GM23338 (cell line): Measurements from ENCODE around the gene HBS1L. TPM values are rescaled to one million over a fixed set of nuclear protein-coding genes. Genes with fewer than 3 reads are reported as not detected.

Experiments
- ATAC-seq: fragments of 200-7000 bp; cut with Tn5 transposase; 3 replicates; pipeline ENCODE4 v1.9.1; 2020
- DNase-seq: peaks from one replicate; pipeline ENCODE4 v3.0.0-alpha.2; 2015; ENCODE audit warnings: low spot score
- H2AFZ ChIP-seq: fragments of 200-600 bp; sonication (generic); 2 replicates; pipeline ENCODE4 v1.8.0; 2016; ENCODE audit warnings: antibody characterized with exemption, mild to moderate bottlenecking, moderate library complexity
- H3F3A ChIP-seq: fragments of 200-600 bp; sonication (generic); replicated peaks from 2 replicates; pipeline ENCODE4 v1.8.0; 2017; ENCODE audit warnings: antibody characterized with exemption, mixed run types, low read depth
- H3K27ac ChIP-seq: fragments of 200-600 bp; sonication (generic); 2 replicates; pipeline ENCODE4 v1.6.1; 2016; ENCODE audit warnings: low read depth
- H3K27me3 ChIP-seq: fragments of 200-600 bp; sonication (generic); 2 replicates; pipeline ENCODE4 v1.8.0; 2016; ENCODE audit warnings: mild to moderate bottlenecking, mixed run types, moderate library complexity; ENCODE audit not compliant: insufficient read depth
- H3K36me3 ChIP-seq: fragments of 200-600 bp; sonication (generic); 2 replicates; pipeline ENCODE4 v1.8.0; 2016; ENCODE audit warnings: mild to moderate bottlenecking; ENCODE audit not compliant: insufficient read depth
- H3K4me1 ChIP-seq: fragments of 200-600 bp; sonication (generic); 2 replicates; pipeline ENCODE4 v1.8.0; 2016; ENCODE audit warnings: mild to moderate bottlenecking, moderate library complexity; ENCODE audit not compliant: insufficient read depth
- H3K4me2 ChIP-seq: fragments of 200-600 bp; sonication (generic); 2 replicates; pipeline ENCODE4 v1.7.1; 2017; ENCODE audit warnings: mixed run types
- H3K4me3 ChIP-seq: fragments of 200-600 bp; sonication (generic); 2 replicates; pipeline ENCODE4 v1.6.1; 2016; ENCODE audit warnings: mixed run types
- H3K79me2 ChIP-seq: fragments of 200-600 bp; sonication (generic); replicated peaks from 2 replicates; pipeline ENCODE4 v1.8.0; 2017; ENCODE audit warnings: mild to moderate bottlenecking; ENCODE audit not compliant: insufficient read depth
- H3K9me2 ChIP-seq: fragments of 200-600 bp; sonication (generic); 2 replicates; pipeline ENCODE4 v1.8.0; 2017; ENCODE audit not compliant: insufficient read depth
- H4K20me1 ChIP-seq: fragments of 200-600 bp; sonication (generic); replicated peaks from 2 replicates; pipeline ENCODE4 v1.8.0; 2017; ENCODE audit warnings: mild to moderate bottlenecking; ENCODE audit not compliant: insufficient read depth
- H3K27ac Mint-ChIP-seq: 2 replicates; pipeline ENCODE4 v1.8.0; 2020; ENCODE audit warnings: inconsistent platforms, mild to moderate bottlenecking, moderate library complexity, mixed read lengths
- H3K27me3 Mint-ChIP-seq: 3 replicates; pipeline ENCODE4 v1.8.0; 2022; ENCODE audit warnings: low read depth, mild to moderate bottlenecking, moderate library complexity, mixed read lengths, inconsistent platforms; ENCODE audit not compliant: insufficient read depth, poor library complexity
- H3K36me3 Mint-ChIP-seq: 3 replicates; pipeline ENCODE4 v1.8.0; 2021; ENCODE audit warnings: low read depth, mild to moderate bottlenecking, inconsistent platforms, moderate library complexity, mixed read lengths
- H3K4me1 Mint-ChIP-seq: 3 replicates; pipeline ENCODE4 v1.8.0; 2020; ENCODE audit warnings: mild to moderate bottlenecking, inconsistent platforms, mixed read lengths
- H3K4me3 Mint-ChIP-seq: 3 replicates; pipeline ENCODE4 v1.8.0; 2021; ENCODE audit warnings: moderate library complexity, mild to moderate bottlenecking, inconsistent platforms, mixed read lengths
- H3K9me3 Mint-ChIP-seq: 3 replicates; pipeline ENCODE4 v1.8.0; 2020; ENCODE audit warnings: moderate library complexity, mild to moderate bottlenecking, inconsistent platforms, mixed read lengths
- CREB1 ChIP-seq: fragments of 250-450 bp; sonication (Bioruptor Pico); IDR thresholded peaks from 2 replicates; pipeline ENCODE4 v1.5.0; 2020; ENCODE audit warnings: low read depth, mild to moderate bottlenecking, moderate library complexity
- EZH2 ChIP-seq: fragments of 200-600 bp; sonication (generic); IDR thresholded peaks from one replicate; pipeline ENCODE4 v1.8.0; 2017; ENCODE audit warnings: antibody characterized with exemption, mild to moderate bottlenecking, low read depth; ENCODE audit not compliant: unreplicated experiment
- EZH2phosphoT487 ChIP-seq: fragments of 200-600 bp; sonication (generic); IDR thresholded peaks from one replicate; pipeline ENCODE4 v1.8.1; 2018; ENCODE audit warnings: antibody characterized with exemption; ENCODE audit not compliant: unreplicated experiment
- JUNB ChIP-seq: IDR thresholded peaks from one replicate; pipeline ENCODE4 v1.6.1; 2016; ENCODE audit warnings: antibody characterized with exemption; ENCODE audit not compliant: unreplicated experiment
- NANOG ChIP-seq: IDR thresholded peaks from 2 replicates; pipeline ENCODE4 v1.6.1; 2016; ENCODE audit warnings: antibody characterized with exemption, borderline replicate concordance
- POLR2AphosphoS5 ChIP-seq: IDR thresholded peaks from 2 replicates; pipeline ENCODE4 v1.6.1; 2016; ENCODE audit warnings: antibody characterized with exemption, low read depth
- STAT1 ChIP-seq: IDR thresholded peaks from one replicate; pipeline ENCODE4 v1.6.1; 2016; ENCODE audit warnings: antibody characterized with exemption; ENCODE audit not compliant: unreplicated experiment
- ZNF114 ChIP-seq: fragments of 250-450 bp; sonication (Bioruptor Pico); IDR thresholded peaks from 2 replicates; pipeline ENCODE4 v1.5.0; 2020; ENCODE audit warnings: mild to moderate bottlenecking, moderate library complexity
- ZNF331 ChIP-seq: fragments of 250-450 bp; sonication (Bioruptor Pico); IDR thresholded peaks from 2 replicates; pipeline ENCODE4 v1.5.0; 2020; ENCODE audit warnings: low read depth, mild to moderate bottlenecking, moderate library complexity
- polyA plus RNA-seq: library from polyadenylated mRNA; unstranded; fragments of >200 nt; fragmentation: Nextera tagmentation; extraction: Ambion mirVana; gene quantifications from 2 replicates; pipeline ENCODE4 v1.2.1, GENCODE V29; 2016
- total RNA-seq: library from RNA; depleted of rRNA; stranded (reverse); fragments of >200 nt; shearing (Covaris generic); gene quantifications from 2 replicates; pipeline ENCODE4 v1.2.3, GENCODE V29; 2014
- TF ChIP-seq, protein P1 (sequence below): IDR thresholded peaks from 2 replicates; pipeline ENCODE4 v1.6.1; 2016; ENCODE audit warnings: antibody characterized with exemption
- TF ChIP-seq, protein P2 (sequence below): IDR thresholded peaks from one replicate; pipeline ENCODE4 v1.6.1; 2018; ENCODE audit warnings: antibody characterized with exemption; ENCODE audit not compliant: unreplicated experiment
- TF ChIP-seq, protein P3 (sequence below), 2 experiments: fragments of 200-600 bp in 1 of 2; sonication (generic) in 1 of 2; conservative IDR thresholded peaks; 2 replicates each; pipeline versions ENCODE4 v1.5.1 to v1.6.1; 2016 to 2017; ENCODE audit warnings: antibody characterized with exemption in 2 of 2, low read depth in 2 of 2, mild to moderate bottlenecking in 2 of 2, moderate library complexity in 1 of 2
- TF ChIP-seq, protein P4 (sequence below): fragments of 250-450 bp; sonication (Bioruptor Pico); IDR thresholded peaks from 2 replicates; pipeline ENCODE4 v1.5.0; 2020; ENCODE audit warnings: mild to moderate bottlenecking, moderate library complexity

The HBS1L gene
- total and polyA plus RNA-seq, 2 experiments from 2014 or later: 59.9 to 94.1 TPM

GRCh38 chr6:135046912-135047311 lies 7.7 kb downstream of the HBS1L start:
- H3K27me3 Mint-ChIP-seq: no peaks in the 10 kb centered on the region
- ATAC-seq (no peak), DNase-seq (no peak)
- Histone ChIP-seq H3K4me3 (no peak overlapping the region), H3K79me2 (peaks cover 100% of the 10 kb centered on the region), H3K9me2 (no peaks in the 10 kb centered on the region), H3F3A (no peaks in the 10 kb centered on the region), H3K4me2 (no peak overlapping the region), H4K20me1 (peaks cover 10% of the 10 kb centered on the region; the same call in 1 of the 2 replicates), H2AFZ (no peak overlapping the region), H3K36me3 (no peaks in the 10 kb centered on the region), H3K27me3 (no peaks in the 10 kb centered on the region), H3K27ac (no peak overlapping the region), H3K4me1 (no peaks in the 10 kb centered on the region)
- H3K4me1 Mint-ChIP-seq: no peaks in the 10 kb centered on the region
- no peak for TF ChIP-seq EZH2
- no peak for TF ChIP-seq EZH2phosphoT487
- TF ChIP-seq, protein P1, sequence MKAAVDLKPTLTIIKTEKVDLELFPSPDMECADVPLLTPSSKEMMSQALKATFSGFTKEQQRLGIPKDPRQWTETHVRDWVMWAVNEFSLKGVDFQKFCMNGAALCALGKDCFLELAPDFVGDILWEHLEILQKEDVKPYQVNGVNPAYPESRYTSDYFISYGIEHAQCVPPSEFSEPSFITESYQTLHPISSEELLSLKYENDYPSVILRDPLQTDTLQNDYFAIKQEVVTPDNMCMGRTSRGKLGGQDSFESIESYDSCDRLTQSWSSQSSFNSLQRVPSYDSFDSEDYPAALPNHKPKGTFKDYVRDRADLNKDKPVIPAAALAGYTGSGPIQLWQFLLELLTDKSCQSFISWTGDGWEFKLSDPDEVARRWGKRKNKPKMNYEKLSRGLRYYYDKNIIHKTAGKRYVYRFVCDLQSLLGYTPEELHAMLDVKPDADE: no peak
- no peak for TF ChIP-seq CREB1 (CRISPR knock-in tag)
- TF ChIP-seq, protein P2, sequence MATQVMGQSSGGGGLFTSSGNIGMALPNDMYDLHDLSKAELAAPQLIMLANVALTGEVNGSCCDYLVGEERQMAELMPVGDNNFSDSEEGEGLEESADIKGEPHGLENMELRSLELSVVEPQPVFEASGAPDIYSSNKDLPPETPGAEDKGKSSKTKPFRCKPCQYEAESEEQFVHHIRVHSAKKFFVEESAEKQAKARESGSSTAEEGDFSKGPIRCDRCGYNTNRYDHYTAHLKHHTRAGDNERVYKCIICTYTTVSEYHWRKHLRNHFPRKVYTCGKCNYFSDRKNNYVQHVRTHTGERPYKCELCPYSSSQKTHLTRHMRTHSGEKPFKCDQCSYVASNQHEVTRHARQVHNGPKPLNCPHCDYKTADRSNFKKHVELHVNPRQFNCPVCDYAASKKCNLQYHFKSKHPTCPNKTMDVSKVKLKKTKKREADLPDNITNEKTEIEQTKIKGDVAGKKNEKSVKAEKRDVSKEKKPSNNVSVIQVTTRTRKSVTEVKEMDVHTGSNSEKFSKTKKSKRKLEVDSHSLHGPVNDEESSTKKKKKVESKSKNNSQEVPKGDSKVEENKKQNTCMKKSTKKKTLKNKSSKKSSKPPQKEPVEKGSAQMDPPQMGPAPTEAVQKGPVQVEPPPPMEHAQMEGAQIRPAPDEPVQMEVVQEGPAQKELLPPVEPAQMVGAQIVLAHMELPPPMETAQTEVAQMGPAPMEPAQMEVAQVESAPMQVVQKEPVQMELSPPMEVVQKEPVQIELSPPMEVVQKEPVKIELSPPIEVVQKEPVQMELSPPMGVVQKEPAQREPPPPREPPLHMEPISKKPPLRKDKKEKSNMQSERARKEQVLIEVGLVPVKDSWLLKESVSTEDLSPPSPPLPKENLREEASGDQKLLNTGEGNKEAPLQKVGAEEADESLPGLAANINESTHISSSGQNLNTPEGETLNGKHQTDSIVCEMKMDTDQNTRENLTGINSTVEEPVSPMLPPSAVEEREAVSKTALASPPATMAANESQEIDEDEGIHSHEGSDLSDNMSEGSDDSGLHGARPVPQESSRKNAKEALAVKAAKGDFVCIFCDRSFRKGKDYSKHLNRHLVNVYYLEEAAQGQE: no peak
- TF ChIP-seq STAT1: no peak
- no peak for TF ChIP-seq JUNB
- TF ChIP-seq, protein P3, sequence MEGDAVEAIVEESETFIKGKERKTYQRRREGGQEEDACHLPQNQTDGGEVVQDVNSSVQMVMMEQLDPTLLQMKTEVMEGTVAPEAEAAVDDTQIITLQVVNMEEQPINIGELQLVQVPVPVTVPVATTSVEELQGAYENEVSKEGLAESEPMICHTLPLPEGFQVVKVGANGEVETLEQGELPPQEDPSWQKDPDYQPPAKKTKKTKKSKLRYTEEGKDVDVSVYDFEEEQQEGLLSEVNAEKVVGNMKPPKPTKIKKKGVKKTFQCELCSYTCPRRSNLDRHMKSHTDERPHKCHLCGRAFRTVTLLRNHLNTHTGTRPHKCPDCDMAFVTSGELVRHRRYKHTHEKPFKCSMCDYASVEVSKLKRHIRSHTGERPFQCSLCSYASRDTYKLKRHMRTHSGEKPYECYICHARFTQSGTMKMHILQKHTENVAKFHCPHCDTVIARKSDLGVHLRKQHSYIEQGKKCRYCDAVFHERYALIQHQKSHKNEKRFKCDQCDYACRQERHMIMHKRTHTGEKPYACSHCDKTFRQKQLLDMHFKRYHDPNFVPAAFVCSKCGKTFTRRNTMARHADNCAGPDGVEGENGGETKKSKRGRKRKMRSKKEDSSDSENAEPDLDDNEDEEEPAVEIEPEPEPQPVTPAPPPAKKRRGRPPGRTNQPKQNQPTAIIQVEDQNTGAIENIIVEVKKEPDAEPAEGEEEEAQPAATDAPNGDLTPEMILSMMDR (conservative IDR thresholded peaks at IDR 0.05; ENCODE audit: low read depth in 2 of 2): no peak
- TF ChIP-seq ZNF114: no peak
- no peak for TF ChIP-seq ZNF331 (CRISPR knock-in tag)
- TF ChIP-seq POLR2AphosphoS5: no peak
- no peak for TF ChIP-seq NANOG
- TF ChIP-seq, protein P4, sequence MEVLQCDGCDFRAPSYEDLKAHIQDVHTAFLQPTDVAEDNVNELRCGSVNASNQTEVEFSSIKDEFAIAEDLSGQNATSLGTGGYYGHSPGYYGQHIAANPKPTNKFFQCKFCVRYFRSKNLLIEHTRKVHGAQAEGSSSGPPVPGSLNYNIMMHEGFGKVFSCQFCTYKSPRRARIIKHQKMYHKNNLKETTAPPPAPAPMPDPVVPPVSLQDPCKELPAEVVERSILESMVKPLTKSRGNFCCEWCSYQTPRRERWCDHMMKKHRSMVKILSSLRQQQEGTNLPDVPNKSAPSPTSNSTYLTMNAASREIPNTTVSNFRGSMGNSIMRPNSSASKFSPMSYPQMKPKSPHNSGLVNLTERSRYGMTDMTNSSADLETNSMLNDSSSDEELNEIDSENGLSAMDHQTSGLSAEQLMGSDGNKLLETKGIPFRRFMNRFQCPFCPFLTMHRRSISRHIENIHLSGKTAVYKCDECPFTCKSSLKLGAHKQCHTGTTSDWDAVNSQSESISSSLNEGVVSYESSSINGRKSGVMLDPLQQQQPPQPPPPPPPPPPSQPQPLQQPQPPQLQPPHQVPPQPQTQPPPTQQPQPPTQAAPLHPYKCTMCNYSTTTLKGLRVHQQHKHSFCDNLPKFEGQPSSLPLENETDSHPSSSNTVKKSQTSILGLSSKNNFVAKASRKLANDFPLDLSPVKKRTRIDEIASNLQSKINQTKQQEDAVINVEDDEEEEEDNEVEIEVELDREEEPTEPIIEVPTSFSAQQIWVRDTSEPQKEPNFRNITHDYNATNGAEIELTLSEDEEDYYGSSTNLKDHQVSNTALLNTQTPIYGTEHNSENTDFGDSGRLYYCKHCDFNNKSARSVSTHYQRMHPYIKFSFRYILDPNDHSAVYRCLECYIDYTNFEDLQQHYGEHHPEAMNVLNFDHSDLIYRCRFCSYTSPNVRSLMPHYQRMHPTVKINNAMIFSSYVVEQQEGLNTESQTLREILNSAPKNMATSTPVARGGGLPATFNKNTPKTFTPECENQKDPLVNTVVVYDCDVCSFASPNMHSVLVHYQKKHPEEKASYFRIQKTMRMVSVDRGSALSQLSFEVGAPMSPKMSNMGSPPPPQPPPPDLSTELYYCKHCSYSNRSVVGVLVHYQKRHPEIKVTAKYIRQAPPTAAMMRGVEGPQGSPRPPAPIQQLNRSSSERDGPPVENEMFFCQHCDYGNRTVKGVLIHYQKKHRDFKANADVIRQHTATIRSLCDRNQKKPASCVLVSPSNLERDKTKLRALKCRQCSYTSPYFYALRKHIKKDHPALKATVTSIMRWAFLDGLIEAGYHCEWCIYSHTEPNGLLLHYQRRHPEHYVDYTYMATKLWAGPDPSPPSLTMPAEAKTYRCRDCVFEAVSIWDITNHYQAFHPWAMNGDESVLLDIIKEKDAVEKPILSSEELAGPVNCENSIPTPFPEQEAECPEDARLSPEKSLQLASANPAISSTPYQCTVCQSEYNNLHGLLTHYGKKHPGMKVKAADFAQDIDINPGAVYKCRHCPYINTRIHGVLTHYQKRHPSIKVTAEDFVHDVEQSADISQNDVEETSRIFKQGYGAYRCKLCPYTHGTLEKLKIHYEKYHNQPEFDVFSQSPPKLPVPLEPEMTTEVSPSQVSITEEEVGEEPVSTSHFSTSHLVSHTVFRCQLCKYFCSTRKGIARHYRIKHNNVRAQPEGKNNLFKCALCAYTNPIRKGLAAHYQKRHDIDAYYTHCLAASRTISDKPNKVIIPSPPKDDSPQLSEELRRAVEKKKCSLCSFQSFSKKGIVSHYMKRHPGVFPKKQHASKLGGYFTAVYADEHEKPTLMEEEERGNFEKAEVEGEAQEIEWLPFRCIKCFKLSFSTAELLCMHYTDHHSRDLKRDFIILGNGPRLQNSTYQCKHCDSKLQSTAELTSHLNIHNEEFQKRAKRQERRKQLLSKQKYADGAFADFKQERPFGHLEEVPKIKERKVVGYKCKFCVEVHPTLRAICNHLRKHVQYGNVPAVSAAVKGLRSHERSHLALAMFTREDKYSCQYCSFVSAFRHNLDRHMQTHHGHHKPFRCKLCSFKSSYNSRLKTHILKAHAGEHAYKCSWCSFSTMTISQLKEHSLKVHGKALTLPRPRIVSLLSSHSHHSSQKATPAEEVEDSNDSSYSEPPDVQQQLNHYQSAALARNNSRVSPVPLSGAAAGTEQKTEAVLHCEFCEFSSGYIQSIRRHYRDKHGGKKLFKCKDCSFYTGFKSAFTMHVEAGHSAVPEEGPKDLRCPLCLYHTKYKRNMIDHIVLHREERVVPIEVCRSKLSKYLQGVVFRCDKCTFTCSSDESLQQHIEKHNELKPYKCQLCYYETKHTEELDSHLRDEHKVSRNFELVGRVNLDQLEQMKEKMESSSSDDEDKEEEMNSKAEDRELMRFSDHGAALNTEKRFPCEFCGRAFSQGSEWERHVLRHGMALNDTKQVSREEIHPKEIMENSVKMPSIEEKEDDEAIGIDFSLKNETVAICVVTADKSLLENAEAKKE (CRISPR knock-in tag): no peak
- no peaks in the 10 kb centered on the region for H3K9me3 Mint-ChIP-seq
- no peak overlapping the region for H3K27ac Mint-ChIP-seq
- peaks cover 12% of the 10 kb centered on the region; the same call in 2 of the 3 replicates for H3K36me3 Mint-ChIP-seq
- H3K4me3 Mint-ChIP-seq: no peak overlapping the region
